HG03342 (cell line): Measurements from ENCODE around the gene WAPL.
"Not testable (repeated sequence)": the region's sequence is repeated elsewhere in the genome, so short reads cannot be mapped to it uniquely, and the experiment has no call there.

Experiments
- ATAC-seq: cut with Tn5 transposase; IDR thresholded peaks from one replicate; pipeline ENCODE4 v1.9.1; 2021; ENCODE audit warnings: mild to moderate bottlenecking, moderate library complexity; ENCODE audit not compliant: unreplicated experiment

Gene WAPL

GRCh38 chr10:86390337-86391120 lies 131.1 kb downstream of the WAPL start:
- no peak for ATAC-seq

GRCh38 chr10:86389441-86390193 lies 132.0 kb downstream of the WAPL start:
- ATAC-seq: peak; percentile 62

DNA sequence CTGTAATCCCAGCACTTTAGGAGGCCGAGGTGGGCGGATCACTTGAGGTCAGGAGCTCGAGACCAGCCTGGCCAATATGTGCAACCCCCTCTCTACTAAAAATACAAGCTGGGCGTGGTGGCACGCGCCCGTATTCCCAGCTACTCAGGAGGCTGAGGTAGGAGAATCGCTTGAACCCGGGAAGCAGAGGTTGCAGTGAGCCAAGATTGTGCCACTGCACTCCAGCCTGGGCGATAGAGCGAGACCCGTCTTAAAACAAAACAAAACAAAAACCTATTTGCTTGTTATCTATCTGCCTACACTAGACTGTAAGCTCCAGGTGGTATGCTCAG lies 132.5 kb downstream of the WAPL start:
- ATAC-seq: not testable (repeated sequence)

GRCh38 chr10:86388119-86388704 lies 133.4 kb downstream of the WAPL start:
- no peak for ATAC-seq

DNA sequence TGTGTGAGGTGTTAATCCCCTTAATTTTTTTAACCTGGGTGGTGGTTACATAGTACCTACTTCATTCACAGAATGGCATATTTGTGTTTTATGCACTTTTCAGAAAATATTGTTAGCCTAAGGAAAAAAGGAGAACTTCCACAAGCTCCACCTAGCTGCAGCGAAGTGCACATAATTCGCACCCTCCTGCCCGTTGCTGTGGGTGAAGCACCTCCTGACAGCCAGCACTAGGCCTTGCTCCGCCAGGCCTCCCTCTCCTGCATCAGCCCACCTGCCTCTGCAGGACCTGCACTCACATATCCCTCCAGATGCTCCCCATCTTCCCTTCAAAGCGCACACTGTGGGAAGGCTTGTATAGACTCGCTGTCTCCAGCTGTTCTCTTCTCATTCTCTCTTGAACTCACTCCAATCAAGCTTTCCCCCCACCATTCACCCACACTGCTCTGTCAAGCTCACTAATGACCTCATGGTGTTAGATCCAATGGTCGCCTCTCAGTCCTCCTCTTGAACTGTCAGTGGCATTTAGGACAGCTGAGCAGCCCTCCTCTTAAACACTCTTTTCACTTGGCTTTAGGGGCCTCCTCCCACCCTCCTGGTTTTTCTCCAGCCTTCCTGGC lies 134.3 kb downstream of the WAPL start:
- ATAC-seq: no peak

GRCh38 chr10:86385806-86386205 lies 135.8 kb downstream of the WAPL start:
- ATAC-seq: no peak
